VCaP (cell line): Measurements from ENCODE around the gene CDC42EP3.

Experiments used
- H3K27ac ChIP-seq: fragments of 450-650 bp; 2 replicates; pipeline ENCODE4 v1.5.1; 2017
- CTCF ChIP-seq: fragments of 450-650 bp; conservative IDR thresholded peaks from 2 replicates; pipeline ENCODE4 v1.5.1; 2017; ENCODE audit warnings: mild to moderate bottlenecking, moderate library complexity

CDC42EP3 gene

GRCh38 chr2:37622450-37623100 is 48.9 kb downstream of the CDC42EP3 start:
- no peak overlapping the region for H3K27ac ChIP-seq
- TF ChIP-seq CTCF = no peak

GRCh38 chr2:37621199-37621598 is 50.2 kb downstream of the CDC42EP3 start:
- TF ChIP-seq CTCF = no peak
- H3K27ac ChIP-seq = no peak overlapping the region

GRCh38 chr2:37619959-37620300 is 51.5 kb downstream of the CDC42EP3 start:
- TF ChIP-seq CTCF = no peak
- H3K27ac ChIP-seq = no peak overlapping the region

- TF ChIP-seq CTCF = no peak
- no peak overlapping the region for H3K27ac ChIP-seq
These were observed 52.0 kb downstream of the CDC42EP3 start for GRCh38 chr2:37619230-37619958.

GRCh38 chr2:37618326-37618725 is 53.1 kb downstream of the CDC42EP3 start:
- no peak overlapping the region for H3K27ac ChIP-seq
- no peak for TF ChIP-seq CTCF

- TF ChIP-seq CTCF = no peak
- no peak overlapping the region for H3K27ac ChIP-seq
These were observed 54.1 kb downstream of the CDC42EP3 start for GRCh38 chr2:37617119-37617892.

GRCh38 chr2:37616677-37617005 is 54.8 kb downstream of the CDC42EP3 start:
- no peak for TF ChIP-seq CTCF
- no peak overlapping the region for H3K27ac ChIP-seq
